ENCODE data around the gene ADAM22. TPM values are rescaled to one million over a fixed set of nuclear protein-coding genes. Genes with fewer than 3 reads are reported as not detected.

The ADAM22 gene
- total and polyA plus RNA-seq, 2 of the 4 experiments (the other 2 are of a cell fraction), result 0.03 to 0.18 TPM

GRCh38 chr7:88020953-88021665, 87.1 kb downstream of the ADAM22 start:
- Histone ChIP-seq H3K14ac (replicated peaks; ENCODE audit: low read depth, low read length) (no peak overlapping the region), H3K36me3 (ENCODE audit: control insufficient read depth, insufficient read depth, low read length) (no peaks in the 10 kb centered on the region), H3K18ac (ENCODE audit: low read depth, low read length) (no peak overlapping the region), H3K56ac (ENCODE audit: extremely low read depth, insufficient read depth, low read length) (no peak overlapping the region), H2BK5ac (ENCODE audit: low read depth, low read length, poor library complexity, severe bottlenecking) (no peak overlapping the region), H2BK120ac (ENCODE audit: low read depth, low read length) (no peak overlapping the region), H2AK9ac (replicated peaks; ENCODE audit: low read depth, low read length, poor library complexity) (no peak overlapping the region), H3K4me3 (ENCODE audit: insufficient read depth, low read depth, low read length) (no peak overlapping the region), H3K4me1 (ENCODE audit: control insufficient read depth, insufficient read depth, low read length) (no peaks in the 10 kb centered on the region), H4K20me1 (ENCODE audit: insufficient read depth, low read length) (no peaks in the 10 kb centered on the region), H4K91ac (ENCODE audit: insufficient read depth, low read depth, low read length) (no peak overlapping the region), H2BK20ac (ENCODE audit: low read depth, low read length) (no peak overlapping the region), H4K5ac (ENCODE audit: low read depth, low read length) (no peak overlapping the region), H3K27me3 (ENCODE audit: control insufficient read depth, insufficient read depth, low read length) (no peaks in the 10 kb centered on the region), H4K8ac (ENCODE audit: low read depth in 2 of 2, low read length in 2 of 2) (no peak overlapping the region), H3K23ac (ENCODE audit: low read depth, low read length) (no peak overlapping the region), H2AK5ac (ENCODE audit: low read depth, low read length) (no peak overlapping the region), H3K4ac (ENCODE audit: low read depth, low read length) (no peak overlapping the region), H2BK15ac (ENCODE audit: low read depth, low read length) (no peak overlapping the region), H3K9ac (ENCODE audit: low read depth, low read length) (no peak overlapping the region), H3K9me3 (ENCODE audit: control insufficient read depth, insufficient read depth, low read length) (no peaks in the 10 kb centered on the region), H3K9me1 (ENCODE audit: insufficient read depth, low read length) (no peaks in the 10 kb centered on the region), H3K79me1 (ENCODE audit: low read depth in 1 of 2, low read length in 2 of 2) (no peaks in the 10 kb centered on the region), H3K4me2 (ENCODE audit: low read depth, low read length) (no peak overlapping the region), H2AFZ (replicated peaks; ENCODE audit: low read length, poor library complexity) (no peak overlapping the region), H3K27ac (ENCODE audit: insufficient read depth, low read length) (no peak overlapping the region)
- intact Hi-C loops (cut with micrococcal nuclease) (no loop called here), in situ Hi-C loops (cut with MboI; ENCODE audit: low sequenced_read_pairs) (no loop called here), dilution Hi-C loops (cut with HindIII; ENCODE audit: low sequenced_read_pairs, unreplicated experiment) (no loop called here)
- no TSS peak for BruUV-seq (replicated peaks)
- POLR2A ChIA-PET (ENCODE audit: unreplicated experiment), result no interaction called here
- no peak for ATAC-seq (ENCODE audit: low read depth)
- no peak for DNase-seq
- CTCF ChIA-PET, result no interaction called here
- TF ChIP-seq MAFK (IDR thresholded peaks at IDR 0.05; ENCODE audit: low read depth, low read length) (no peak), CEBPB (IDR thresholded peaks at IDR 0.05; ENCODE audit: low read depth, low read length) (no peak)
- no CpG with 5 or more reads among the region's 2 CpGs for WGBS, 2 experiments (ENCODE audit: extremely low coverage in 2 of 2, insufficient read length in 1 of 2)

Measured in IMR-90 (cell line).